Naive thymus-derived CD8-positive, alpha-beta T cell (primary cell): ENCODE data around the gene NKAPL. TPM values are rescaled to one million over a fixed set of nuclear protein-coding genes. Genes with fewer than 3 reads are reported as not detected.
"Not testable (repeated sequence)": the region's sequence is repeated elsewhere in the genome, so short reads cannot be mapped to it uniquely, and the experiment has no call there.

Experiments
- ATAC-seq, 2 donors: fragments of 150-1000 bp; cut with Tn5 transposase in 1 of 2; sonication (Bioruptor Pico), chemical (Tn5 transposase) in 1 of 2; 1 replicate in 1 of 2; 2 replicates in 1 of 2; pipeline ENCODE4 v1.10.0; 2021; ENCODE audit warnings: mild to moderate bottlenecking in 2 of 2, moderate library complexity in 2 of 2
- POLR2A ChIA-PET: fragments of 350-600 bp; sonication (Branson Sonifier 250); formaldehyde crosslinking; loops from one replicate; lab custom pipeline; 2021; ENCODE audit warnings: antibody characterized with exemption; lab: Charles Lee
- DNase-seq, 10 donors: peaks; one replicate each; pipeline versions ENCODE4 v3.0.0 to v3.0.0-alpha.2; 2020 to 2022
- H3K27ac Mint-ChIP-seq, 10 donors: one replicate each; pipeline ENCODE4 v1.8.0; 2020 to 2022; ENCODE audit warnings: mild to moderate bottlenecking in 10 of 10, mixed read lengths in 10 of 10, moderate library complexity in 4 of 10, inconsistent platforms in 1 of 10
- H3K27me3 Mint-ChIP-seq, 5 donors: one replicate each; pipeline ENCODE4 v1.8.0; 2021 to 2022; ENCODE audit warnings: mixed read lengths in 5 of 5
- H3K36me3 Mint-ChIP-seq, 3 donors: one replicate each; pipeline ENCODE4 v1.8.0; 2020 to 2022; ENCODE audit warnings: mixed read lengths in 3 of 3, mild to moderate bottlenecking in 2 of 3, inconsistent platforms in 1 of 3
- H3K4me1 Mint-ChIP-seq, 4 donors: one replicate each; pipeline ENCODE4 v1.8.0; 2021 to 2022; ENCODE audit warnings: mixed read lengths in 4 of 4
- H3K4me3 Mint-ChIP-seq, 10 donors: one replicate each; pipeline ENCODE4 v1.8.0; 2020 to 2022; ENCODE audit warnings: mild to moderate bottlenecking in 10 of 10, mixed read lengths in 10 of 10, moderate library complexity in 6 of 10, inconsistent platforms in 1 of 10
- H3K9me3 Mint-ChIP-seq, 9 donors: one replicate each; pipeline ENCODE4 v1.8.0; 2020 to 2022; ENCODE audit warnings: mixed read lengths in 9 of 9, mild to moderate bottlenecking in 3 of 9, inconsistent platforms in 1 of 9, moderate library complexity in 1 of 9
- polyA plus RNA-seq, 3 donors: library from polyadenylated mRNA; unstranded; fragments of 300-500 nt; fragmentation: Illumina TruSeq; gene quantifications; one replicate each; pipeline ENCODE4 v1.2.3, GENCODE V29; 2021
- total RNA-seq, 8 experiments: library from RNA in 2 of 8; stranded (reverse) in 2 of 8; gene quantifications; one replicate each; pipeline ENCODE4 v1.2.3 and lab custom pipeline; 2021 to 2026

NKAPL gene
- total and polyA plus RNA-seq, 5 experiments from 2014 or later: 0.26 to 1.7 (median 1.2) TPM; not detected in 2

DNA sequence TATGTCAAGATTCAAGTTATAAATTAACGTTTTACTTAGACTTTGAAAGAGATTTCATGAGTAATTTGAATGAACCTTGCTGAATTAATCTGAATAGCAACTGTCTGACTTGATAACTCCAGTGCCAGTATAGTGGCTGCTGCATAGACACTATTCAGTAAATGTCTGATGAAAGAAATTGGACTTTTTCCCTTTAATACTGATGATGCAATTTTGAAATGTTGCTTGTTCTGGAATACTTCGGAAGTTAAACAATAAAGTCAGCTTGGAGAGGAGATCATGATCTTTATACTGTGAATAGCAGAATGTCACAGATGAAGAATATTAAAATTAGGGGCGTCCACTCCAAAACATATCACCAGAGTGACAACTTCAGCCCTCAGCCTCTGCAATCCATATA lies 18.6 kb downstream of the NKAPL start:
- Mint-ChIP-seq H3K36me3 (peaks cover 30 to 51% (median 40%) of the 10 kb centered on the region in 3 donors), H3K27ac (no peak overlapping the region), H3K27me3 (peaks cover 9 to 13% (median 11%) of the 10 kb centered on the region in 5 donors), H3K4me1 (peaks cover 10 to 20% (median 19%) of the 10 kb centered on the region in 4 donors), H3K4me3 (no peak overlapping the region), H3K9me3 (peaks cover 0 to 14% (median 0%) of the 10 kb centered on the region in 9 donors)
- POLR2A ChIA-PET: interaction anchor here (1.7 kb wide), 1 partner anchor 11 kb away, joined by 4 read pairs; the partner anchor contains the start of gene ZSCAN26
- ATAC-seq (no peak), DNase-seq (no peak)

DNA sequence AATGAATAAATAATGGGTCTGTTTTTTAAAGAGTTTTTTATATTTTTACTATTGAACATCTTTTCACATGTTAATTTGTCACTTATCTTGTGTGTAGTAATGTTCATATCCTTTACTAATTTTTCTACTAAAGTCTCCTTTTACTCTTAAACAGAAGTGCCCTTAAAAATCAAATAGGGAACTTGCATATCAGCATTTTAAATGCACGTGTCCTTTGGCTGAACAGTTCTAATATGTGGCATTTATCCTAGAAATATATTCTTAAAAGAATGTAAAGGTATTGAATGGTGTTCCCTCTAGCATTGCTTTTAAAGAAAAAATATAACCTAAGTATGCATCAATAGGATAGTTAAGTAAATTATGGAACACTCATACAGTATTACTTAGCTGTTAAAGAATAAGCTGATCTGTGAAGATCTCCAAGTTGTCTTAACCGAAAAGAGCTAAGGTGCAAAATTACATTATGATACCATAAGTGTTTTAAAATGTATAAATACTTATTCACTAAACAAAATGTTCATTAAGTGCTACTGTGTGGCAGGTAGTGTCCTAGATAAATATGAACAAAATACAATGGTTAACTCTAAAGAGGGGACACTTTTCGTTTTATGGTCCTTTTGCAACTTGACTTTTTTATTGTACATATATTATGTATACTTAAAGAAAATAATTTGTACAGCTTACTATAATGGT lies 21.6 kb downstream of the NKAPL start:
- DNase-seq: no peak
- POLR2A ChIA-PET: interaction anchor here (1.4 kb wide), 1 partner anchor 14 kb away, joined by 7 read pairs; the partner anchor contains the start of gene ZSCAN26
- H3K27ac Mint-ChIP-seq: peak overlapping the region in 1 of 10 donors; percentile 8
- H3K9me3 Mint-ChIP-seq: peaks cover 0 to 14% (median 0%) of the 10 kb centered on the region in 9 donors
- peaks cover 19 to 24% (median 20%) of the 10 kb centered on the region in 3 donors for H3K36me3 Mint-ChIP-seq
- H3K4me1 Mint-ChIP-seq: peaks cover 9 to 14% (median 12%) of the 10 kb centered on the region in 4 donors
- no peak for ATAC-seq
- peak overlapping the region; percentile 75 to 90 (median 80) for H3K4me3 Mint-ChIP-seq
- H3K27me3 Mint-ChIP-seq: peaks cover 17 to 32% (median 18%) of the 10 kb centered on the region in 5 donors

DNA sequence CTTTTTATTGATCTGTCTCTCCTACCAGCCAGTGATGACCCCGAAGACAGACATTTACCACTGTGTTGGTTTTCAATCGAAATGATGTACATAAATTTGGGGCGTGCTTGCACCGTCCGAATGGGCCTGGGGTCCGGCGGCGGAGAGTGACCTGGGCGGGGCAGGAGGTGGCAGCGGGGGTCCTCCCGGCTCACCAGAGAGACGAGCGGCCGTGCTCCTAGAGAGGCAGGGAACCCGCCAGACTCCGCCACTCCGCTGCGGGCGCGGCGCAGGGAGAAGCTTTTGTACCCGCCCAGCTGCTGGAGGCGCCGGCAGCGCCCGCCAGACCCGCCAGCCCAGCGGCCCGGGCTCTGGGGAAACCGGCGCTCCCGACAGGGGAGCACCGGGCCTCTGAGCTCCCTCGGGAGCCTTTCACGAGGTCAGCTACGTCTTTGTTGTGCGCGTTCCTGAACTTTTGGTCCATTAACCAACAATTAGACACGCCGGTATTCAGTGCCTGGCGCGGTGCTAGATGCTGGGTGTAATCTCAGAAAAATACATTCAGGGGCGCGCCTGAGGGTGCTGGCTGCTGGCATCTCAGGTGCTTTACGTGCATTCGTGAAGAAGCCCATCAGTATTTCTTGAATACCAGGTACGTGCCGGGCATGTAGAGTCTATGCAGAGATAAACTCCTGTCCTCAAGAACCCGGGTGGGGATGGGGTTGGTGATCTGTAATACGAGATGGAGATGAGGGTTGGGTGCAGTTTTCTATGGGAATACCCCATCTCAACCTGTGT lies 22.4 kb downstream of the NKAPL start, which contains the start of gene PGBD1:
Gene PGBD1 (plus strand): TSS at position 285 of the 777 bp plus-strand sequence. CDS start 2,242 bp downstream, outside the sequence.
- Mint-ChIP-seq H3K27me3 (peaks cover 18 to 32% (median 18%) of the 10 kb centered on the region in 5 donors), H3K27ac (peak within 1 kb of the TSS in 4 of 10 donors; percentile 8 to 80 (median 65))

DNA sequence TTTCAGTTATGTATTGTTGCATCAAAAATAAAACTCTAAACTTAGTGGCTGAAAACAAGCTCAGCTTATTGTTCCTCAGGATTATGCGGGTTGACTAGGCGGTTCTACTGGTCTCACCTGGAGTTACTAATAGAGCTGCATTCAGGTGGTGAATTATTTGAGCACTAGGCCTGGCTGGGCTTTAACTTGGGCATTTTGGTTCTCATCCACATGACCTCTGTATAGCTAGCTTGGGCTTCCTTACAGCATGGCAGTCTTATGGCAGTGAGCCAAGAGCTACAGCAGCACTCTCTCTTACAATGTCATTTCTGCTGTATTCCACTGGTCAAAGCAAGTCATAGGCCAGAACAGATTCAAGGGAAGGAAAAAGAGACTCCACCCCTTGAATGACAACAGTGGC lies 23.8 kb downstream of the NKAPL start:
- peaks cover 6 to 8% (median 7%) of the 10 kb centered on the region in 3 donors for H3K36me3 Mint-ChIP-seq
- H3K27ac Mint-ChIP-seq: no peak overlapping the region
- peaks cover 0 to 7% (median 0%) of the 10 kb centered on the region in 9 donors for H3K9me3 Mint-ChIP-seq
- ATAC-seq (no peak), DNase-seq (no peak)
- POLR2A ChIA-PET: interaction anchor here (0.5 kb wide), 1 partner anchor 142 kb away, joined by 3 read pairs; no protein-coding TSS in a partner anchor
- peaks cover 9 to 14% (median 12%) of the 10 kb centered on the region in 4 donors for H3K4me1 Mint-ChIP-seq
- H3K4me3 Mint-ChIP-seq: peak overlapping the region in 1 of 10 donors; percentile 14
- peaks cover 18 to 36% (median 22%) of the 10 kb centered on the region in 5 donors for H3K27me3 Mint-ChIP-seq

More for the DNA sequence above, 22.4 kb downstream of the NKAPL start, which contains the start of gene PGBD1:
- Mint-ChIP-seq H3K9me3 (peaks cover 0 to 7% (median 0%) of the 10 kb centered on the region in 9 donors), H3K4me3 (peak within 1 kb of the TSS; percentile 75 to 90 (median 82)), H3K36me3 (peaks cover 13 to 17% (median 14%) of the 10 kb centered on the region in 3 donors), H3K4me1 (peaks cover 9 to 14% (median 12%) of the 10 kb centered on the region in 4 donors)
- ATAC-seq (peak; percentile 91 to 95), DNase-seq (peak; percentile 6 to 65 (median 39))
- POLR2A ChIA-PET: interaction anchor here (1.4 kb wide), 1 partner anchor 15 kb away, joined by 7 read pairs; the partner anchor contains the start of gene ZSCAN26

DNA sequence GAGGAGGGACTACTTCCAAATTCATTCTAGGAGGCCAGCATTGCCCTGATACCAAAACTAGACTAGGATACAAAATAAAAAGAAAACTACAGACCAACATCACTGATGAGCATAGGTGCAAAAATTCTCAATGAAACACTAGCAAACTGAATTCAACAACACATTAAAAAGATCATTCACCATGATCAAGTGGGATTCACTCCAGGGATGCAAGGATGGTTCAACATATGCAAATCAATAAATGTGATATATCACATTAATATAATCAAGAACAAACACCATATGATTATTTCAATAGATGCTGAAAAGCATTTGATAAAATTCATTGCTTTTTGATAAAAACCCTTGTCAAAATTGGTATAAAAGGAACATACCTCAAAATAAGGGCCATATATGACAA lies 32.5 kb downstream of the NKAPL start:
- Mint-ChIP-seq H3K27me3 (peaks cover 0 to 6% (median 0%) of the 10 kb centered on the region in 5 donors), H3K4me3 (no peak overlapping the region), H3K36me3 (peaks cover 3 to 15% (median 9%) of the 10 kb centered on the region in 3 donors), H3K4me1 (no peaks in the 10 kb centered on the region), H3K27ac (no peak overlapping the region), H3K9me3 (peaks cover 0 to 9% (median 0%) of the 10 kb centered on the region in 9 donors)
- POLR2A ChIA-PET: no interaction called here
- ATAC-seq: no peak
- DNase-seq: no peak

DNA sequence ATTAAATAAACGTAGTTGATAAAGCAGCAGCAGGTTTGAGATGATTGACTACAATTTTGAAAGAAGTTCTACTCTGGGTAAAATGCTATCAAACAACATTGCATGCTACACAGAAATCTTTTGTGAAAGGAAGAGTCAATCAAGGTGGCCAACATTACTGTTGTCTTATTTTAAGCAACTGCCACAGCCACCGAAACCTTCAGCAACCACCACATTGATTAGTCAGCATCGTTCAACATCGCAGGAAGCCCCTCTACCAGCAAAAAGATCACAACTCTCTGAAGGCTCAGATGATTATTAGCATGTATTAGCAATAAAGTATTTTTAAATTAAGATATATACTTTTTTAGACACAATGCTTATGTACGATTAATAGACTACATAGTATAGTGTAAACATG lies 36.2 kb downstream of the NKAPL start:
- no peak overlapping the region for H3K27ac Mint-ChIP-seq
- ATAC-seq (no peak), DNase-seq (no peak)
- peaks cover 0 to 10% (median 0%) of the 10 kb centered on the region in 3 donors for H3K36me3 Mint-ChIP-seq
- peaks cover 0 to 9% (median 0%) of the 10 kb centered on the region in 9 donors for H3K9me3 Mint-ChIP-seq
- H3K27me3 Mint-ChIP-seq: peaks cover 0 to 12% (median 0%) of the 10 kb centered on the region in 5 donors
- no peaks in the 10 kb centered on the region for H3K4me1 Mint-ChIP-seq
- no peak overlapping the region for H3K4me3 Mint-ChIP-seq
- POLR2A ChIA-PET: no interaction called here

DNA sequence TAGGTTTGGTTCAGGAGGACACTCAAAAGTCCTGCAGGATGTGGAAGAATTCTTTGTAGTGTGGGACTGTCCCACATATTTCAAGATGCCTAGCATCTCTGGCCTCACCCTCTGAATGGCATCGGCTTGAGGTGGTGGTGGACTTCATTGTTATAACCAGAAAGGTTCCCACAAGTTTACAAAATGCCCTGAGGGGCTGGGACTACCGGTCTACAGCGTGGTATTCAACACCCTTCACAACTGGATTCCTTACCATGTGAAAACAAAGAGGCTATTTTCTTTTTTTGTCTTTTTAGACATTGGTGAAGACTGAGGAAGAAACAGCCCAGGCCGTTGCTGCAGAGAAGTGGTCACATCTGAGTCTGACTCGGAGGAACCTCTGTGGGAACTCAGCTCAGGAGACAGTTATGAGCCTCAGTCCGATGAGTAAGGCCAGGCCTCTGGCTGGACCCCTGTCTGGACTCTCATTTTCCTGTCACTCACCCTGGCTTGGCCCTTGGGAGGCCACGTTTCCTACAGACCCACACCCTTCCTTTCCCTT lies 37.5 kb downstream of the NKAPL start:
- no peaks in the 10 kb centered on the region for H3K4me1 Mint-ChIP-seq
- no peaks in the 10 kb centered on the region for H3K9me3 Mint-ChIP-seq
- ATAC-seq (no peak), DNase-seq (no peak)
- no peak overlapping the region for H3K27ac Mint-ChIP-seq
- peaks cover 0 to 9% (median 0%) of the 10 kb centered on the region in 5 donors for H3K27me3 Mint-ChIP-seq
- no peak overlapping the region for H3K4me3 Mint-ChIP-seq
- POLR2A ChIA-PET: no interaction called here
- peaks cover 0 to 13% (median 3%) of the 10 kb centered on the region in 3 donors for H3K36me3 Mint-ChIP-seq

DNA sequence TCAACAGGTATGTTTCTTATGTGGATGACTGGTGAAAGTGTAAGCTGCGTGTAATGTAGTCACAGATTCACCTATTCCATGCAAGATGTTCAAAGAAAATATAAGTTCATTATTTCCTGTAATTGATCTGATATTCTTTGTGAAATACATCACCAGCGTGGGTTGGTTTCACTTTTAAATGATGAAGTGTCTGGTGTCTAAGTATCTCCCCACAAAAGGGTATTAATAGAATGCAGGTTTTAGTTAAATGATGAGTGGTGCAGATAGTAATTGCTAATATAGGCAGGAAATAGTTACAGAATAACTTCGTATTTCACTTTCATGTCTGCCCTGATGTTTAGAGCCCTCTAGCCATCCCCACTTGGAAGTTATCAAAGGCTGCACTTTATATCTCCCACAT lies 44.5 kb downstream of the NKAPL start:
- Mint-ChIP-seq H3K27me3 (peaks cover 0 to 14% (median 4%) of the 10 kb centered on the region in 5 donors), H3K9me3 (peaks cover 0 to 19% (median 7%) of the 10 kb centered on the region in 9 donors), H3K27ac (no peak overlapping the region), H3K36me3 (peaks cover 3 to 14% (median 13%) of the 10 kb centered on the region in 3 donors), H3K4me1 (peaks cover 0 to 3% (median 2%) of the 10 kb centered on the region in 4 donors), H3K4me3 (no peak overlapping the region)
- ATAC-seq (no peak), DNase-seq (no peak)
- POLR2A ChIA-PET: no interaction called here

DNA sequence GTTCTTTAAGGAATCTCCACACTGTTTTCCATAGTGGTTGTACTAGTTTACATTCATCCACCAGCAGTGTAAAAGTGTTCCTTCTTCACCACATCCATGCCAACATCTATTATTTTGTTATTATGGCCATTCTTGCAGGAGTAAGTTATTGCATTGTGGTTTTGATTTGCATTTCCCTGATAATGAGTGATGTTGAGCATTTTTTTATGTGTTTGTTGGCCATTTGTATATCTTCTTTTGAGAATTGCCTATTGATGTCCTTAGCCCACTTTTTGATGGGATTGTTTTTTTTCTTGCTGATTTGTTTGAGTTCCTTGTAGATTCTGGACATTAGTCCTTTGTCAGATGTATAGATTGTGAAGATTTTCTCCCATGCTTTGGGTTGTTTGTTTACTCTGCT lies 47.3 kb downstream of the NKAPL start:
- not testable (repeated sequence) for H3K4me1 Mint-ChIP-seq, H3K27ac Mint-ChIP-seq
- peaks cover 3 to 25% (median 8%) of the 10 kb centered on the region in 5 donors for H3K27me3 Mint-ChIP-seq

More for the DNA sequence above, 47.3 kb downstream of the NKAPL start:
- H3K4me3 Mint-ChIP-seq, ATAC-seq, POLR2A ChIA-PET, DNase-seq: not testable (repeated sequence)
- Mint-ChIP-seq H3K9me3 (peaks cover 0 to 22% (median 7%) of the 10 kb centered on the region in 9 donors), H3K36me3 (peaks cover 2 to 21% (median 7%) of the 10 kb centered on the region in 3 donors)
